Measurements from ENCODE around the gene RBMS1. TPM values are rescaled to one million over a fixed set of nuclear protein-coding genes. Genes with fewer than 3 reads are reported as not detected.

RBMS1 gene
- total and polyA plus RNA-seq, 2 experiments from 2014 or later = 55.5 to 94.8 TPM

DNA sequence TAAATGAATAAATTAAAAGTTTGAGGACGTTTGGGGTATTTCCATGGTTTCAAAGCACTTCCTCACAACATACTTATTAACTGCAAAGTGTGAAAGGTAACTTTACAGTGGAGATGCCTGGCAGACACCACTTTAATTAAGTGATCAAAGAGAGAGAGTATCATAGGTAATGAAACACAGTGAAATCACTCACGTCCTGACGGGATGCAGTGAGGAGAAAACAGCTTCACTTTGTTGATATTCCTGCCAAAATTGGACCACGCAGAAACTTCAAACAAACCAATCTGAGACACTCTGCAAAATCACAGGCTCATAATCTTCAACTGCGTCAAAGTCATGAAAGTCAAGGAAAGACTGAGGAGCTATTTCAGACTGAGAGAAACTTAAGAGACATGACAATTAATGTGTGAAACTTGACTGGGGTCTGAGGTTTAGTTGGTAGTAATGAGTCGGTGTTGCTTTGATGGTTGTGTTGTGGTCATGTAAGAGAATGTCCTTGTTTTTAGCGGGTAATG is 227.5 kb downstream of the RBMS1 start:
- no peak for ATAC-seq
- H3K4me3 Mint-ChIP-seq = no peak overlapping the region

More for the DNA sequence above, 227.5 kb downstream of the RBMS1 start:
- H3K27ac ChIP-seq (ENCODE audit: low read depth) = no peak overlapping the region
- peaks cover 8% of the 10 kb centered on the region for H3K4me1 ChIP-seq (ENCODE audit: insufficient read depth)
- TF ChIP-seq, protein P1, sequence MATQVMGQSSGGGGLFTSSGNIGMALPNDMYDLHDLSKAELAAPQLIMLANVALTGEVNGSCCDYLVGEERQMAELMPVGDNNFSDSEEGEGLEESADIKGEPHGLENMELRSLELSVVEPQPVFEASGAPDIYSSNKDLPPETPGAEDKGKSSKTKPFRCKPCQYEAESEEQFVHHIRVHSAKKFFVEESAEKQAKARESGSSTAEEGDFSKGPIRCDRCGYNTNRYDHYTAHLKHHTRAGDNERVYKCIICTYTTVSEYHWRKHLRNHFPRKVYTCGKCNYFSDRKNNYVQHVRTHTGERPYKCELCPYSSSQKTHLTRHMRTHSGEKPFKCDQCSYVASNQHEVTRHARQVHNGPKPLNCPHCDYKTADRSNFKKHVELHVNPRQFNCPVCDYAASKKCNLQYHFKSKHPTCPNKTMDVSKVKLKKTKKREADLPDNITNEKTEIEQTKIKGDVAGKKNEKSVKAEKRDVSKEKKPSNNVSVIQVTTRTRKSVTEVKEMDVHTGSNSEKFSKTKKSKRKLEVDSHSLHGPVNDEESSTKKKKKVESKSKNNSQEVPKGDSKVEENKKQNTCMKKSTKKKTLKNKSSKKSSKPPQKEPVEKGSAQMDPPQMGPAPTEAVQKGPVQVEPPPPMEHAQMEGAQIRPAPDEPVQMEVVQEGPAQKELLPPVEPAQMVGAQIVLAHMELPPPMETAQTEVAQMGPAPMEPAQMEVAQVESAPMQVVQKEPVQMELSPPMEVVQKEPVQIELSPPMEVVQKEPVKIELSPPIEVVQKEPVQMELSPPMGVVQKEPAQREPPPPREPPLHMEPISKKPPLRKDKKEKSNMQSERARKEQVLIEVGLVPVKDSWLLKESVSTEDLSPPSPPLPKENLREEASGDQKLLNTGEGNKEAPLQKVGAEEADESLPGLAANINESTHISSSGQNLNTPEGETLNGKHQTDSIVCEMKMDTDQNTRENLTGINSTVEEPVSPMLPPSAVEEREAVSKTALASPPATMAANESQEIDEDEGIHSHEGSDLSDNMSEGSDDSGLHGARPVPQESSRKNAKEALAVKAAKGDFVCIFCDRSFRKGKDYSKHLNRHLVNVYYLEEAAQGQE (IDR thresholded peaks at IDR 0.05; ENCODE audit: unreplicated experiment) = no peak
- TF ChIP-seq ZNF331 (CRISPR knock-in tag; IDR thresholded peaks at IDR 0.05; ENCODE audit: low read depth) (no peak), CREB1 (CRISPR knock-in tag; IDR thresholded peaks at IDR 0.05; ENCODE audit: low read depth) (no peak), EZH2 (IDR thresholded peaks at IDR 0.05; ENCODE audit: low read depth, unreplicated experiment) (no peak), JUNB (IDR thresholded peaks at IDR 0.05; ENCODE audit: unreplicated experiment) (no peak), STAT1 (IDR thresholded peaks at IDR 0.05; ENCODE audit: unreplicated experiment) (no peak), NANOG (IDR thresholded peaks at IDR 0.05; ENCODE audit: borderline replicate concordance) (no peak), ZNF114 (CRISPR knock-in tag; IDR thresholded peaks at IDR 0.05) (no peak), POLR2AphosphoS5 (IDR thresholded peaks at IDR 0.05; ENCODE audit: low read depth) (no peak), EZH2phosphoT487 (IDR thresholded peaks at IDR 0.05; ENCODE audit: unreplicated experiment) (no peak)
- TF ChIP-seq, protein P2, sequence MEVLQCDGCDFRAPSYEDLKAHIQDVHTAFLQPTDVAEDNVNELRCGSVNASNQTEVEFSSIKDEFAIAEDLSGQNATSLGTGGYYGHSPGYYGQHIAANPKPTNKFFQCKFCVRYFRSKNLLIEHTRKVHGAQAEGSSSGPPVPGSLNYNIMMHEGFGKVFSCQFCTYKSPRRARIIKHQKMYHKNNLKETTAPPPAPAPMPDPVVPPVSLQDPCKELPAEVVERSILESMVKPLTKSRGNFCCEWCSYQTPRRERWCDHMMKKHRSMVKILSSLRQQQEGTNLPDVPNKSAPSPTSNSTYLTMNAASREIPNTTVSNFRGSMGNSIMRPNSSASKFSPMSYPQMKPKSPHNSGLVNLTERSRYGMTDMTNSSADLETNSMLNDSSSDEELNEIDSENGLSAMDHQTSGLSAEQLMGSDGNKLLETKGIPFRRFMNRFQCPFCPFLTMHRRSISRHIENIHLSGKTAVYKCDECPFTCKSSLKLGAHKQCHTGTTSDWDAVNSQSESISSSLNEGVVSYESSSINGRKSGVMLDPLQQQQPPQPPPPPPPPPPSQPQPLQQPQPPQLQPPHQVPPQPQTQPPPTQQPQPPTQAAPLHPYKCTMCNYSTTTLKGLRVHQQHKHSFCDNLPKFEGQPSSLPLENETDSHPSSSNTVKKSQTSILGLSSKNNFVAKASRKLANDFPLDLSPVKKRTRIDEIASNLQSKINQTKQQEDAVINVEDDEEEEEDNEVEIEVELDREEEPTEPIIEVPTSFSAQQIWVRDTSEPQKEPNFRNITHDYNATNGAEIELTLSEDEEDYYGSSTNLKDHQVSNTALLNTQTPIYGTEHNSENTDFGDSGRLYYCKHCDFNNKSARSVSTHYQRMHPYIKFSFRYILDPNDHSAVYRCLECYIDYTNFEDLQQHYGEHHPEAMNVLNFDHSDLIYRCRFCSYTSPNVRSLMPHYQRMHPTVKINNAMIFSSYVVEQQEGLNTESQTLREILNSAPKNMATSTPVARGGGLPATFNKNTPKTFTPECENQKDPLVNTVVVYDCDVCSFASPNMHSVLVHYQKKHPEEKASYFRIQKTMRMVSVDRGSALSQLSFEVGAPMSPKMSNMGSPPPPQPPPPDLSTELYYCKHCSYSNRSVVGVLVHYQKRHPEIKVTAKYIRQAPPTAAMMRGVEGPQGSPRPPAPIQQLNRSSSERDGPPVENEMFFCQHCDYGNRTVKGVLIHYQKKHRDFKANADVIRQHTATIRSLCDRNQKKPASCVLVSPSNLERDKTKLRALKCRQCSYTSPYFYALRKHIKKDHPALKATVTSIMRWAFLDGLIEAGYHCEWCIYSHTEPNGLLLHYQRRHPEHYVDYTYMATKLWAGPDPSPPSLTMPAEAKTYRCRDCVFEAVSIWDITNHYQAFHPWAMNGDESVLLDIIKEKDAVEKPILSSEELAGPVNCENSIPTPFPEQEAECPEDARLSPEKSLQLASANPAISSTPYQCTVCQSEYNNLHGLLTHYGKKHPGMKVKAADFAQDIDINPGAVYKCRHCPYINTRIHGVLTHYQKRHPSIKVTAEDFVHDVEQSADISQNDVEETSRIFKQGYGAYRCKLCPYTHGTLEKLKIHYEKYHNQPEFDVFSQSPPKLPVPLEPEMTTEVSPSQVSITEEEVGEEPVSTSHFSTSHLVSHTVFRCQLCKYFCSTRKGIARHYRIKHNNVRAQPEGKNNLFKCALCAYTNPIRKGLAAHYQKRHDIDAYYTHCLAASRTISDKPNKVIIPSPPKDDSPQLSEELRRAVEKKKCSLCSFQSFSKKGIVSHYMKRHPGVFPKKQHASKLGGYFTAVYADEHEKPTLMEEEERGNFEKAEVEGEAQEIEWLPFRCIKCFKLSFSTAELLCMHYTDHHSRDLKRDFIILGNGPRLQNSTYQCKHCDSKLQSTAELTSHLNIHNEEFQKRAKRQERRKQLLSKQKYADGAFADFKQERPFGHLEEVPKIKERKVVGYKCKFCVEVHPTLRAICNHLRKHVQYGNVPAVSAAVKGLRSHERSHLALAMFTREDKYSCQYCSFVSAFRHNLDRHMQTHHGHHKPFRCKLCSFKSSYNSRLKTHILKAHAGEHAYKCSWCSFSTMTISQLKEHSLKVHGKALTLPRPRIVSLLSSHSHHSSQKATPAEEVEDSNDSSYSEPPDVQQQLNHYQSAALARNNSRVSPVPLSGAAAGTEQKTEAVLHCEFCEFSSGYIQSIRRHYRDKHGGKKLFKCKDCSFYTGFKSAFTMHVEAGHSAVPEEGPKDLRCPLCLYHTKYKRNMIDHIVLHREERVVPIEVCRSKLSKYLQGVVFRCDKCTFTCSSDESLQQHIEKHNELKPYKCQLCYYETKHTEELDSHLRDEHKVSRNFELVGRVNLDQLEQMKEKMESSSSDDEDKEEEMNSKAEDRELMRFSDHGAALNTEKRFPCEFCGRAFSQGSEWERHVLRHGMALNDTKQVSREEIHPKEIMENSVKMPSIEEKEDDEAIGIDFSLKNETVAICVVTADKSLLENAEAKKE (CRISPR knock-in tag; IDR thresholded peaks at IDR 0.05) = no peak
- TF ChIP-seq, protein P3, sequence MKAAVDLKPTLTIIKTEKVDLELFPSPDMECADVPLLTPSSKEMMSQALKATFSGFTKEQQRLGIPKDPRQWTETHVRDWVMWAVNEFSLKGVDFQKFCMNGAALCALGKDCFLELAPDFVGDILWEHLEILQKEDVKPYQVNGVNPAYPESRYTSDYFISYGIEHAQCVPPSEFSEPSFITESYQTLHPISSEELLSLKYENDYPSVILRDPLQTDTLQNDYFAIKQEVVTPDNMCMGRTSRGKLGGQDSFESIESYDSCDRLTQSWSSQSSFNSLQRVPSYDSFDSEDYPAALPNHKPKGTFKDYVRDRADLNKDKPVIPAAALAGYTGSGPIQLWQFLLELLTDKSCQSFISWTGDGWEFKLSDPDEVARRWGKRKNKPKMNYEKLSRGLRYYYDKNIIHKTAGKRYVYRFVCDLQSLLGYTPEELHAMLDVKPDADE (IDR thresholded peaks at IDR 0.05) = no peak
- TF ChIP-seq, protein P4, sequence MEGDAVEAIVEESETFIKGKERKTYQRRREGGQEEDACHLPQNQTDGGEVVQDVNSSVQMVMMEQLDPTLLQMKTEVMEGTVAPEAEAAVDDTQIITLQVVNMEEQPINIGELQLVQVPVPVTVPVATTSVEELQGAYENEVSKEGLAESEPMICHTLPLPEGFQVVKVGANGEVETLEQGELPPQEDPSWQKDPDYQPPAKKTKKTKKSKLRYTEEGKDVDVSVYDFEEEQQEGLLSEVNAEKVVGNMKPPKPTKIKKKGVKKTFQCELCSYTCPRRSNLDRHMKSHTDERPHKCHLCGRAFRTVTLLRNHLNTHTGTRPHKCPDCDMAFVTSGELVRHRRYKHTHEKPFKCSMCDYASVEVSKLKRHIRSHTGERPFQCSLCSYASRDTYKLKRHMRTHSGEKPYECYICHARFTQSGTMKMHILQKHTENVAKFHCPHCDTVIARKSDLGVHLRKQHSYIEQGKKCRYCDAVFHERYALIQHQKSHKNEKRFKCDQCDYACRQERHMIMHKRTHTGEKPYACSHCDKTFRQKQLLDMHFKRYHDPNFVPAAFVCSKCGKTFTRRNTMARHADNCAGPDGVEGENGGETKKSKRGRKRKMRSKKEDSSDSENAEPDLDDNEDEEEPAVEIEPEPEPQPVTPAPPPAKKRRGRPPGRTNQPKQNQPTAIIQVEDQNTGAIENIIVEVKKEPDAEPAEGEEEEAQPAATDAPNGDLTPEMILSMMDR (conservative IDR thresholded peaks at IDR 0.05; ENCODE audit: low read depth in 2 of 2) = no peak
- no peaks in the 10 kb centered on the region for H3K36me3 ChIP-seq (ENCODE audit: insufficient read depth)
- Mint-ChIP-seq H3K27ac (no peak overlapping the region), H3K9me3 (no peaks in the 10 kb centered on the region), H3K27me3 (ENCODE audit: insufficient read depth, low read depth, poor library complexity) (peaks cover 13% of the 10 kb centered on the region), H3K36me3 (ENCODE audit: low read depth) (no peaks in the 10 kb centered on the region), H3K4me1 (peaks cover 12% of the 10 kb centered on the region)
- H3F3A ChIP-seq (replicated peaks; ENCODE audit: low read depth) = peaks cover 7% of the 10 kb centered on the region; the same call in 1 of the 2 replicates
- no peaks in the 10 kb centered on the region for H3K9me2 ChIP-seq (ENCODE audit: insufficient read depth)
- no peaks in the 10 kb centered on the region for H3K79me2 ChIP-seq (replicated peaks; ENCODE audit: insufficient read depth)
- no peak overlapping the region for H3K4me2 ChIP-seq
- H3K4me3 ChIP-seq = no peak overlapping the region
- no peak overlapping the region for H2AFZ ChIP-seq
- peaks cover 12% of the 10 kb centered on the region for H3K27me3 ChIP-seq (ENCODE audit: insufficient read depth)
- H4K20me1 ChIP-seq (replicated peaks; ENCODE audit: insufficient read depth) = no peaks in the 10 kb centered on the region
- DNase-seq (ENCODE audit: low spot score) = no peak

Data from GM23338 (cell line).